ENCODE results near the gene USP19.

DNA sequence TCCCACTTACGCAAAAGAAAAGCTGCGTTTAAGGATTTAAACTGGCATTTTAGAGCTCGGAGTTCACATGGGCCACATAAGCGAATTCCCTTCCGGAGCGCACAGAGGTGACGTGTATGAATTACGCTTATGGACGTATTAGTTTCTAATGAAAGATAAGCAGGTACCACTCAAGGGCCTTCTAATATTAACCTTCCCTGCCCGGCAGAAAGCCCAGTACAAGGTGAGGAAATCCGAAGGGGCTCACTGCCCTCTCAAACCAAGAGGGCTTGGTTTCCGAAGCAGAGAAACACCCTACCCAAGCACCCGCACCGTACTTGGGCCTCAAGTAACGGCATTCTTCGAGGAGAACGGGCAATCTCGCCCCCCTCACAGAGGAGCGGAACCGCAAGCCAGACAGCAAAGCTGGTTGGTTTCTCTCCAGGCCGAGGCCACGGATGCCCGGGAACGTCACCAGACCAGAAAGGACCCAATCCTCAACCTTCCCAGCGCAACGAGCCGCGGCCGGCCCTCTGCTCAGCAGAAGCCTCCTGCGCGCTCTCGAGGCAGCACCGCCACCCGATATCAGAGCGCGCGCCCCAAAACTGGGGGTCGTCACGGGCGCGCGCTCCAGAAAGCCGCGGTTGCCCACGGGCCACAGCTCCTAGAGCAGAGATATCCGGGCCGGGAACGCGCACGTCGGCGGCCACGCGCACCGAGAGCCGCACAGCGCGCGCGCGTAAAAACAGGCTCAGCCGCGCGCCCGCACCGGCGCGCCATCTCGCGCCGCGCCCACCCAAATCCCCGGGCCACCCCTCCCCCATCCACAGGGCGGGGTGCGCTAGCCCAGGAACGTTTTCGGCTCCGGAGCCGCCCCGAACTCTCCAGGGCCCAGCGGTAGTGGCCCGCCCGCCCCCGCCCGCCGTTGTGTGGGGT, 27.4 kb downstream of the USP19 start:
- TF ChIP-seq POLR2A (IDR thresholded peaks at IDR 0.05; ENCODE audit: low read depth, low read length) = no peak; the same call in 1 of the 2 replicates
- no peak; the same call in 1 of the 2 replicates for TF ChIP-seq POLR2AphosphoS5 (IDR thresholded peaks at IDR 0.05; ENCODE audit: low read depth, low read length)
- no peak for TF ChIP-seq TAF1 (IDR thresholded peaks at IDR 0.05; ENCODE audit: borderline replicate concordance, low read depth, low read length)

Data from GM12892 (cell line).